Esophagus squamous epithelium (tissue), 5 donors: ENCODE measurements around the gene OSGIN1. TPM values are rescaled to one million over a fixed set of nuclear protein-coding genes. Genes with fewer than 3 reads are reported as not detected.

Source experiments
- DNase-seq: peaks from one replicate; lab custom pipeline; 2025; lab: John Stamatoyannopoulos, UW
- H3K27ac ChIP-seq, 4 donors: fragments of 200-600 bp; sonication (generic); one replicate each; pipeline ENCODE4 v1.5.1; 2016 to 2019; ENCODE audit warnings: mild to moderate bottlenecking in 1 of 4
- H3K27me3 ChIP-seq, 4 donors: fragments of 200-600 bp; sonication (generic); 1 replicate in 3 of 4; 2 replicates in 1 of 4; pipeline versions ENCODE4 v1.5.1 to v1.6.0; 2017 to 2021; ENCODE audit warnings: antibody characterized with exemption in 1 of 4
- H3K36me3 ChIP-seq, 3 donors: fragments of 200-600 bp; sonication (generic); one replicate each; pipeline ENCODE4 v1.5.1; 2016 to 2019
- H3K4me1 ChIP-seq, 3 donors: fragments of 200-600 bp; sonication (generic); one replicate each; pipeline ENCODE4 v1.5.1; 2017 to 2019
- H3K4me3 ChIP-seq, 4 donors: fragments of 200-600 bp; sonication (generic); 1 replicate in 3 of 4; 2 replicates in 1 of 4; pipeline ENCODE4 v1.5.1; 2016 to 2019; ENCODE audit warnings: mild to moderate bottlenecking in 2 of 4, moderate library complexity in 1 of 4
- H3K9me3 ChIP-seq, 3 donors: fragments of 200-600 bp; sonication (generic); one replicate each; pipeline ENCODE4 v1.5.1; 2016 to 2019
- CTCF ChIP-seq, 6 experiments: fragments of 450-650 bp in 4 of 6; fragments of 200-600 bp in 2 of 6; sonication (generic) in 2 of 6; IDR thresholded peaks; one replicate each; pipeline ENCODE4 v1.5.1; 2016 to 2019; ENCODE audit warnings: antibody characterized with exemption in 6 of 6, mild to moderate bottlenecking in 4 of 6, moderate library complexity in 4 of 6
- POLR2A ChIP-seq, 4 donors: fragments of 450-650 bp; IDR thresholded peaks; one replicate each; pipeline ENCODE4 v1.6.1; 2017; ENCODE audit warnings: antibody characterized with exemption in 4 of 4, mild to moderate bottlenecking in 4 of 4, moderate library complexity in 3 of 4
- WGBS, 2 donors: methylation state at CpG; one replicate each; pipeline ENCODE4 v1.1.5; 2018; 5-methylcytosine and 5-hydroxymethylcytosine counted together
- intact Hi-C: fragments of 100-400 bp; cut with DNase I; formaldehyde crosslinking; loops from one replicate; pipeline ENCODE4 v1.15.0; 2022
- total RNA-seq, 4 donors: library from RNA; depleted of rRNA; stranded (reverse); fragments of >200 nt; gene quantifications; one replicate each; pipeline ENCODE4 v1.1.0, GENCODE V29; 2016
- donor health status: DM: yes; HTN: yes; CAD: no.

Gene OSGIN1
- total RNA-seq, 4 donors from 2014 or later: 5.0 to 27.6 (median 11.1) TPM

- 79 to 90% methylated on average over 2 to 10 of the region's 14 CpGs for WGBS, 2 donors
- no peak for TF ChIP-seq CTCF (IDR thresholded peaks at IDR 0.05)
- no peak for TF ChIP-seq POLR2A (IDR thresholded peaks at IDR 0.05)
- H3K27ac ChIP-seq: no peak overlapping the region
- H3K9me3 ChIP-seq: no peaks in the 10 kb centered on the region
- no peaks in the 10 kb centered on the region for H3K36me3 ChIP-seq
- no peak for DNase-seq
- no peaks in the 10 kb centered on the region for H3K27me3 ChIP-seq
- H3K4me1 ChIP-seq: peaks cover 0 to 10% (median 0%) of the 10 kb centered on the region in 3 donors
- intact Hi-C loops: no loop called here
- H3K4me3 ChIP-seq: no peak overlapping the region
Observed at GRCh38 chr16:83942074-83942473, 11.0 kb upstream of the OSGIN1 start.

DNA sequence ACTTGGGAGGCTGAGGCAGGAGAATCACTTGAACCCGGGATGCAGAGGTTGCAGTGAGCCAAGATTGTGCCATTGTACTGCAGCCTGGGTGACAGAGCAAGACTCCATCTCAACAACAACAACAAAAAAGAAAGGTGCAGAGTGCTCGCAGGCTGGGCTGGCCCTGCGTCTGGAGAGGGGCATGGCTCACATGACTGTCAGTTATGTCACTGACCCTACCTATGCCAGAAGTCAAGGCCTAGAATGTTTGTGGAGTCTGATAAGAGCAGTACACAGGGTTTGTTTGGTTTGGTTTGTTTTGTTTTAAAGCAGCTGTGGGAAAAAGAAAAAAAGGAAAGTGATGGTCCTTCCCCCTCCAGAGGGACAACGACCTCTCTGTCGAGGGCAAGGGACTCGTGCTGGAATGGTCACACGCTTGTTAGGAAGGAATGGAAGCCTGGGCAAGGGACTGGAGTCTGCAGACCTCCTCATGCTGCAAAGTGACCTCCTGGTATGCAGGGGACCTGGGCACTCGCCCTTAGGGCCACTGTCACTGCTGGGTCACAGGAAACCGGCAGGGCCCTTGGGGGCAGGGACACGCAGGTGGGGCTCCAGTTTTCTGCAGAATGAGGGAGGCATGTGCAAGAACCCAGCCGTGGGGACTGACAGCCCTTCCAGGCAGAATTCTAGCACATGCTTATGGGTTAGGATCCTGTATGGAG lies 10.1 kb upstream of the OSGIN1 start:
- Histone ChIP-seq H3K36me3 (no peaks in the 10 kb centered on the region), H3K27me3 (no peaks in the 10 kb centered on the region), H3K9me3 (no peaks in the 10 kb centered on the region), H3K4me1 (peaks cover 0 to 15% (median 0%) of the 10 kb centered on the region in 3 donors), H3K4me3 (no peak overlapping the region), H3K27ac (no peak overlapping the region)
- intact Hi-C loops: no loop called here
- no peak for DNase-seq
- WGBS, 2 donors: 78 to 79% methylated on average over 5 to 11 of the region's 11 CpGs
- TF ChIP-seq CTCF (IDR thresholded peaks at IDR 0.05) (no peak), POLR2A (IDR thresholded peaks at IDR 0.05) (no peak)

DNA sequence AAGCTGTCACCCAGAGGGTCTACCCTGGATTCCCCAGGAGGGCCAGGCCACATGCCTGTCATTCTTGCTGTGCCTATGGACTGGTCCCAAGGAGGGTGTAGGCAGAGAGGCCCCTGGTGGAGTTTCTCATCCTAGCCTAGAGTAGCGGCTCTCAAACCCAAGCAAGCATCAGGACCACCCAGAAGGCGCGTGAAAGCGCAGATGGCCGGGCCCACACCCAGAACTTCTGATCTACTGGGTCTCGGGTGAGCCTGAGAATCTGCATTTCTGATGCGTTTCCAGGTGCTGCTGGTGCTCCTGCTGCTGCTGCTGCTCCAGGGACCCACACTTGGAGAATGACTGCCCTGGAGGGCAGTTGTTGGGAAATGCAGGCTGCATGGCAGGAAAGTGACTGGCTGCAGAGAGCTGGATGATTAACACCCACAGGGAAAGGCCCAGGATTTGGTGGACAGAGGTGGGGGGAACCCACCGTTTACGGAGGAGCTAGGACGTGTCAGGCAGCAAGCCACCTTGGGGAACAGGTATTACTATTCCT lies 9.5 kb upstream of the OSGIN1 start:
- Histone ChIP-seq H3K4me3 (no peak overlapping the region), H3K36me3 (no peaks in the 10 kb centered on the region), H3K27me3 (no peaks in the 10 kb centered on the region), H3K9me3 (no peaks in the 10 kb centered on the region), H3K27ac (no peak overlapping the region), H3K4me1 (peaks cover 0 to 15% (median 0%) of the 10 kb centered on the region in 3 donors)
- intact Hi-C loops: no loop called here
- TF ChIP-seq POLR2A (IDR thresholded peaks at IDR 0.05): no peak
- no peak for TF ChIP-seq CTCF (IDR thresholded peaks at IDR 0.05)
- 60 to 69% methylated on average over 2 to 3 of the region's 10 CpGs for WGBS, 2 donors
- DNase-seq: no peak

- no peak for DNase-seq
- no peak overlapping the region for H3K27ac ChIP-seq
- H3K27me3 ChIP-seq: no peaks in the 10 kb centered on the region
- no peaks in the 10 kb centered on the region for H3K36me3 ChIP-seq
- 73 to 87% methylated on average over 10 of the region's 10 CpGs for WGBS, 2 donors
- intact Hi-C loops: no loop called here
- peaks cover 0 to 15% (median 0%) of the 10 kb centered on the region in 3 donors for H3K4me1 ChIP-seq
- H3K4me3 ChIP-seq: no peak overlapping the region
- H3K9me3 ChIP-seq: no peaks in the 10 kb centered on the region
- no peak for TF ChIP-seq POLR2A (IDR thresholded peaks at IDR 0.05)
- no peak for TF ChIP-seq CTCF (IDR thresholded peaks at IDR 0.05)
Observed at GRCh38 chr16:83945587-83945986, 7.5 kb upstream of the OSGIN1 start.

GRCh38 chr16:83946154-83946780 lies 6.8 kb upstream of the OSGIN1 start:
- no peak for TF ChIP-seq POLR2A (IDR thresholded peaks at IDR 0.05)
- TF ChIP-seq CTCF (IDR thresholded peaks at IDR 0.05): no peak
- H3K27me3 ChIP-seq: no peaks in the 10 kb centered on the region
- no peak overlapping the region for H3K27ac ChIP-seq
- 77 to 82% methylated on average over 11 to 18 of the region's 24 CpGs for WGBS, 2 donors
- peaks cover 0 to 15% (median 0%) of the 10 kb centered on the region in 3 donors for H3K4me1 ChIP-seq
- intact Hi-C loops: no loop called here
- no peak overlapping the region for H3K4me3 ChIP-seq
- H3K9me3 ChIP-seq: no peaks in the 10 kb centered on the region
- no peaks in the 10 kb centered on the region for H3K36me3 ChIP-seq
- DNase-seq: no peak
